GM15510 (cell line): ENCODE measurements around the gene TPRN.
A peak's percentile ranks its signal among the peaks of the same experiment; 100 is the strongest.

Experiments used
- POLR2A ChIP-seq: IDR thresholded peaks from 3 replicates; pipeline ENCODE4 v1.6.1; 2011; ENCODE audit warnings: borderline replicate concordance; ENCODE audit not compliant: insufficient read length; ENCODE audit errors: extremely low read depth

TPRN gene

GRCh38 chr9:137205126-137206069 is 4.9 kb upstream of the TPRN start, which contains the start of the genes NDOR1 and TMEM203:
TSS of gene NDOR1 (plus strand) at chr9:137205700. CDS start at chr9:137205778, 78 bp downstream.
TSS of gene TMEM203 (minus strand) at chr9:137205648. CDS start at chr9:137205414, 234 bp downstream.
- TF ChIP-seq POLR2A = peak; percentile 88

GRCh38 chr9:137204731-137205125 is 4.2 kb upstream of the TPRN start:
- TF ChIP-seq POLR2A = no peak

- TF ChIP-seq POLR2A = no peak
Observed at GRCh38 chr9:137202966-137203365, 2.4 kb upstream of the TPRN start.

DNA sequence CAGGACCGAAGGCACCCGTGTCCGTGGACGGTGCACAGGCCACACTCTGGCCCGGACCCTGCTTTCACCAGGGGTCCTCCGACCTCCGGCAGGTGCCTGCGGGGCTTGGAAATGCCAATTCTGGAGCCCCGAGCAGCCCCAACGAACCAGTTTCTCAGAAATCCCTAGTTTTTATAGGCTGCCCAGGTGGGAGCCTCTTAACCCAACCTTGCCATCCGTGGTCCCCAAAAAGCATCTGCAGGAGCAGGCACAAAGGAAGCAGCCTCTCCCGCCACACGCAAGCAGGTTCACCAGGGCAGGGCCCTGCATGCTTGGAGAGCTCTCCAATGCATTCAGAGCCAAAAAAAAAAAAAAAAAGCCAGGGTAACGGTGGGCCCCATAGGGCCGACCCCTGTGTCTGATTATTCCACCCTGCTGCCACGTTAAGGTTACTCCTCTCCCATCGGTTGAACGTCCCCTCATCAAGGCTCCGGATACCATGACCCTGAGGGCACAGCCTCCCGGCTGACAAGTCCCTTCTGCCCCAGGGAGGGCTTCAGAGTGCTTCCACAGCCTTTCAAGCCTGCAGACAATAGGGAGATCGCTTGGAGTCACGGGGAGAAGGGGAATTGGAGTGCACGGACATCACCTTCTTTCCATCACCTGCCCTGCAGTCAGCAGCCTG is 796 bp upstream of the TPRN start:
- no peak for TF ChIP-seq POLR2A

- TF ChIP-seq POLR2A = no peak
Observed at GRCh38 chr9:137199411-137200121, 975 bp downstream of the TPRN start.

GRCh38 chr9:137198902-137199283 is 1.6 kb downstream of the TPRN start:
- no peak for TF ChIP-seq POLR2A

DNA sequence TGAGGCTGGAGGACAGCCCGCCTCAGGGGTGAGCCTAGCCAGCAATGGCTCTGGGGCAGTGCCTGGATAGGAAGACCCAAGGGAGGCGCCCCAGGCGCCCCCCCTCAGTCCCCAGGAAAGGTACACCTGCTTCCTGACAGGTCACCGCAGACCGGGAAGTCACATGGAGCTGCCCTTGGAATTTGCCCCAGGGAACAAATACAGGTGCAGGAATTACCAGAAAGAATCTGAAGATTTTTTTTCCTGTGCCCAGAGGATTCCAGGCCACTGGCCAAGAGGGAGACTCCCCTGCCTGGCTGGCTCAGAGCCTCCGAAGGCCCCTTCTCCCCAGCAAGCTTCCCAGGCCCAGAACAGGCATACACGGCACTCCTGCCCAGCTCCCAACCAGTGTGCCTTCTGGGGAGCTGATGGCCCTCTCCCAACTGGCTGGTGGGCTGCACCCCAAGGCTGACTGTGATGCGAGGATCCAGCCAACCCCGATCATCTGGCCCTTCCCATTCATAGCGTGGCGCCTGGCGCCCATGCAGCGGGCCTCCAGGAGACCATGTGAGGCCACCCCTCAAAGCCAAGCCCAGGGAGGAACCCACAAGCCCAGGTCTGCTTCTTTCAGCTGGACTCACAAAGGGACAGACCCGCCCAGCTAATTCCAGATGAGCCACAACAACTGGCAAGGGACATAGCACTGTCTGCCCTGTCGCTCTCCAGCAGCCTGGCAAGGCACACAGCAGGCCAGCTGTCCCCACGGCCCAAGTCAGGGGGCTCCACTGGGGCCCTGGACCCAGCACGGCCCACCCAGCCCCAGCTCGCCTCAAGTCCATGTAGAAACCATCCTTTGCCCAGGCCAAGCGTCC is 2.3 kb downstream of the TPRN start:
- no peak for TF ChIP-seq POLR2A

DNA sequence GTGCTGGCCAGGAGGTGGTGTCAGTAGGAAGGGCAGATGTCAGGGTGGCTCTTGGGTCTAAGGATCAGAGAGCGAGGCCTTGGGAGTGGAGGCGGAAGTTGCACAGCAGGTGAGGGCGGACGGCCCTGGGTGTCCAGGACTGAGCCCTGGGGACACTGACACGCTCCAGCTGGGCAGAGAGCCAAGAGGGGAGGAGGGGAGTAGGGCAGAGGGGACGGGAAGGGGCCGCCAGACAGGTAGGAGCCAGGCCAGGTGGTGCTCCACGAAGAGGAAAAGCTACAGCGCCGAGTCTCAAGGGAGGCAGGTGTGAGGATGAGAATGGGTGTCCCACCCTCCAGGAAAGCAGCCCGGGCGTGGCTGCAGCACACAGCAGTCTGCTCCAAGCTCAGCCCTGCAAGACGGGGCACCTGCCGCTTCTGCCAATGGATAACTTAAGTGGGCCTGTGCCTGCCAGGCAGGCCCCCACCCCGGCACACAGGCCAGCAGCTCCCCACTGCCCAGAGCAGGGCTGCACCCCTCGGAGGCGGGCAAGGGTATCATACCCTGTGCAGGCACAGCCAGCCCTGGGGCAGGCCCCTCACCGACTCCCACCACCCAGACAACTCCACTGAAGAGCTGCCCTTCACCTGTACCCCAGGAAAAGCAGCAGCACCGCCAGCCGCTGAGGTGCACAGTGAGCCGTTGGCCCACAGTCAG is 4.9 kb downstream of the TPRN start:
- TF ChIP-seq POLR2A = no peak

DNA sequence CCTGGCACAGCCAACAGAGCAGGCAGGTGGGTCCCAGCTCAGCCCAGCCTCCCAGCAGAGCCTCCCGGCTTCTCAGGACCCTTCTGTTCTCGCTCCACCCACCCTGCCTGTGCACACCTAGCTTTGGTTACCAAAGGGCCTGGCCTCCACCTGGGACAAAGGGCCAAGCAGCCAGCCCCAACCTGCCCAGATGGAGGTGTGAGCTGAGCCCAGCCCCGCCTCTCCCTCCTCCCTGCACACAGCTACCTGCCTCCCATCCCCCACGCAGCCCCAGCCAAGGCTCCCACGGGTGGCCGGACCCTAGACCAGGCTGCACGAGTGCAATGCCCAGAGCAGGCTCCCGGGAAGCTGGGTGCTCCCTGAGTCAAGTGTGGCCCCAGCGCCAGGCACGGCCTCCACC is 5.6 kb downstream of the TPRN start:
- TF ChIP-seq POLR2A = no peak

- TF ChIP-seq POLR2A = no peak
Observed at GRCh38 chr9:137194388-137194787, 6.2 kb downstream of the TPRN start.

DNA sequence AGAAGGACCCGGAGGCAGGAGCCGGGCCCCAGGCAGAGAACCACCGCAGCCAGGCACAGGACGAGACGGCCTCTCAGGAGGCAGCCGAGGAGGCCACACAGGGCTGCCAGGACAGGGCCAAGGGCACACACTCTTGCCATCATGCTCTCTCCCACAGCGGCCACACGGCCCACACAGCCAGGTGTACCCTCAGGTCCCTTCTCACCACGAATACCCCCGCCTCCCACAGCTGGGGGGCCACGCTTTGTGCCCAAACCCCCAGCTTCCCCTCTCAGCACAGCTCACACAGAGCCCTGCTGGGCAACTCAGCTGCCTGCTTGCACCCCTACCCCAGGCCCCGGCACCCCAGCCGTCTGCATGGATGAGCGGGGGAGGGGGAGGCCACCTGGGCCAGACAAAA is 6.8 kb downstream of the TPRN start:
- no peak for TF ChIP-seq POLR2A

DNA sequence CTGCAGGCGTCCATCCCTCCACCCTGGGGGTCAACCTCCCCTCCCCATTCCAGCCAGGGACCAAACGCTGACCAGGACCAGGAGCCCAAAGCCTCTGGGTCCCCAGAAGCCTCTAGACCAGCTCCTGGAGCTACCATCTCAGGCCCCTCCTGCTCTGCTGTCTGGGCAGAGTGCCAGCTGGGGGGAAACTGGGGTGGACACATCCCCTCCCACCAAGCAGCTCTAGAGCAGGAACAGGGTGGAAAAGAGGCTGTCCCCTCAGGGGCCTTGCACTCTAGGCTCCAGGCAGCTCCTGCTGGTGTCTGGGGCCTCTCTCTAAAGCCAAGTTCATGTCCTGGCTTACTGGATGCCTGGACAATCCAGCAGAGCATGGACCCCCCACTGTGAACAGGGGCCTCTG is 7.7 kb downstream of the TPRN start:
- no peak for TF ChIP-seq POLR2A

GRCh38 chr9:137192448-137192780 is 8.1 kb downstream of the TPRN start:
- TF ChIP-seq POLR2A = no peak
